ENCODE results near the gene PLB1.
A peak's percentile ranks its signal among the peaks of the same experiment; 100 is the strongest.

Gene PLB1

GRCh38 chr2:28469947-28470535 lies 25.8 kb upstream of the PLB1 start:
- H4K8ac ChIP-seq (ENCODE audit: low read depth, low read length) = no peak overlapping the region
- no peak overlapping the region for H2BK120ac ChIP-seq (ENCODE audit: low read depth, low read length)
- H3K4me3 ChIP-seq (ENCODE audit: low read length in 2 of 2) = no peak overlapping the region
- no peak overlapping the region for H3K14ac ChIP-seq (ENCODE audit: low read length)
- no peak overlapping the region for H2BK5ac ChIP-seq (ENCODE audit: low read length)
- H3K4me2 ChIP-seq (ENCODE audit: insufficient read depth, low read length, poor library complexity, severe bottlenecking) = no peak overlapping the region
- no peak overlapping the region for H2AK5ac ChIP-seq (ENCODE audit: low read depth, low read length)
- no peak overlapping the region for H2BK12ac ChIP-seq (ENCODE audit: low read length)
- H3K27ac ChIP-seq (replicated peaks; ENCODE audit: low read length) = no peak overlapping the region
- peaks cover 0 to 16% (median 0%) of the 10 kb centered on the region in 3 experiments for H3K27me3 ChIP-seq (ENCODE audit: control insufficient read depth in 3 of 3, insufficient read depth in 3 of 3, low read depth in 1 of 3, low read length in 3 of 3)
- no peak overlapping the region for H3K23ac ChIP-seq (ENCODE audit: low read depth, low read length, poor library complexity)
- no CpG with 5 or more reads among the region's 4 CpGs for WGBS, 2 donors (ENCODE audit: extremely low coverage in 2 of 2, insufficient read length in 2 of 2, insufficient replicate concordance in 1 of 2)
- no peak overlapping the region for H3K18ac ChIP-seq (ENCODE audit: low read length)
- H3K9ac ChIP-seq (ENCODE audit: low read depth, low read length, poor library complexity) = no peak overlapping the region
- no peak overlapping the region for H2BK15ac ChIP-seq (ENCODE audit: low read length)
- no peak overlapping the region for H3K4ac ChIP-seq (ENCODE audit: low read length)
- H3K36me3 ChIP-seq (replicated peaks in 1 of 2; ENCODE audit: control insufficient read depth in 2 of 2, insufficient read depth in 2 of 2, low read length in 2 of 2) = no peaks in the 10 kb centered on the region
- no peaks in the 10 kb centered on the region for H3K79me1 ChIP-seq (ENCODE audit: low read depth, low read length)
- H3K9me3 ChIP-seq (replicated peaks in 1 of 2; ENCODE audit: control insufficient read depth in 2 of 2, insufficient read depth in 1 of 2, low read depth in 1 of 2, low read length in 2 of 2) = peaks cover 0 to 2% of the 10 kb centered on the region in 2 donors
- H3K4me1 ChIP-seq (ENCODE audit: control insufficient read depth in 2 of 2, insufficient read depth in 1 of 2, low read depth in 1 of 2, low read length in 2 of 2) = no peaks in the 10 kb centered on the region
- no peak overlapping the region for H2AFZ ChIP-seq (ENCODE audit: low read length)
- DNase-seq (ENCODE audit: low spot score) = no peak
- H4K91ac ChIP-seq (ENCODE audit: low read depth, low read length, poor library complexity) = no peak overlapping the region

GRCh38 chr2:28470759-28471158 lies 25.1 kb upstream of the PLB1 start:
- Histone ChIP-seq H3K9ac (ENCODE audit: low read depth, low read length, poor library complexity) (no peak overlapping the region), H3K36me3 (replicated peaks in 1 of 2; ENCODE audit: control insufficient read depth in 2 of 2, insufficient read depth in 2 of 2, low read length in 2 of 2) (no peaks in the 10 kb centered on the region), H3K4me1 (ENCODE audit: control insufficient read depth in 2 of 2, insufficient read depth in 1 of 2, low read depth in 1 of 2, low read length in 2 of 2) (no peaks in the 10 kb centered on the region), H3K27me3 (ENCODE audit: control insufficient read depth in 3 of 3, insufficient read depth in 3 of 3, low read depth in 1 of 3, low read length in 3 of 3) (peaks cover 0 to 16% (median 0%) of the 10 kb centered on the region in 3 experiments), H2BK15ac (ENCODE audit: low read length) (no peak overlapping the region), H3K4ac (ENCODE audit: low read length) (no peak overlapping the region), H3K4me2 (ENCODE audit: insufficient read depth, low read length, poor library complexity, severe bottlenecking) (no peak overlapping the region), H2AK5ac (ENCODE audit: low read depth, low read length) (no peak overlapping the region), H2AFZ (ENCODE audit: low read length) (no peak overlapping the region), H2BK12ac (ENCODE audit: low read length) (no peak overlapping the region), H3K79me1 (ENCODE audit: low read depth, low read length) (no peaks in the 10 kb centered on the region), H3K27ac (replicated peaks; ENCODE audit: low read length) (no peak overlapping the region), H3K9me3 (replicated peaks in 1 of 2; ENCODE audit: control insufficient read depth in 2 of 2, insufficient read depth in 1 of 2, low read depth in 1 of 2, low read length in 2 of 2) (peaks cover 0 to 2% of the 10 kb centered on the region in 2 donors), H4K8ac (ENCODE audit: low read depth, low read length) (no peak overlapping the region), H4K91ac (ENCODE audit: low read depth, low read length, poor library complexity) (no peak overlapping the region), H3K4me3 (ENCODE audit: low read length in 2 of 2) (no peak overlapping the region), H3K23ac (ENCODE audit: low read depth, low read length, poor library complexity) (no peak overlapping the region), H2BK5ac (ENCODE audit: low read length) (no peak overlapping the region), H3K18ac (ENCODE audit: low read length) (no peak overlapping the region), H2BK120ac (ENCODE audit: low read depth, low read length) (no peak overlapping the region), H3K14ac (ENCODE audit: low read length) (no peak overlapping the region)
- DNase-seq (ENCODE audit: low spot score) = no peak
- WGBS, 2 donors (ENCODE audit: extremely low coverage in 2 of 2, insufficient read length in 2 of 2, insufficient replicate concordance in 1 of 2) = no CpG with 5 or more reads among the region's 4 CpGs

- H3K4ac ChIP-seq (ENCODE audit: low read length) = no peak overlapping the region
Measured at GRCh38 chr2:28471214-28471613, 24.6 kb upstream of the PLB1 start.

GRCh38 chr2:28471701-28472236 lies 24.1 kb upstream of the PLB1 start:
- Histone ChIP-seq H2BK15ac (ENCODE audit: low read length) (no peak overlapping the region), H3K79me1 (ENCODE audit: low read depth, low read length) (no peaks in the 10 kb centered on the region), H4K91ac (ENCODE audit: low read depth, low read length, poor library complexity) (no peak overlapping the region), H3K27me3 (ENCODE audit: control insufficient read depth in 3 of 3, insufficient read depth in 3 of 3, low read depth in 1 of 3, low read length in 3 of 3) (peaks cover 0 to 16% (median 0%) of the 10 kb centered on the region in 3 experiments), H3K27ac (replicated peaks; ENCODE audit: low read length) (no peak overlapping the region), H3K4me1 (ENCODE audit: control insufficient read depth in 2 of 2, insufficient read depth in 1 of 2, low read depth in 1 of 2, low read length in 2 of 2) (no peaks in the 10 kb centered on the region), H2BK120ac (ENCODE audit: low read depth, low read length) (no peak overlapping the region), H3K4me3 (ENCODE audit: low read length in 2 of 2) (peak overlapping the region in 1 of 2 donors; percentile 22), H2BK5ac (ENCODE audit: low read length) (no peak overlapping the region), H4K8ac (ENCODE audit: low read depth, low read length) (no peak overlapping the region), H3K14ac (ENCODE audit: low read length) (no peak overlapping the region), H2AFZ (ENCODE audit: low read length) (no peak overlapping the region), H3K36me3 (replicated peaks in 1 of 2; ENCODE audit: control insufficient read depth in 2 of 2, insufficient read depth in 2 of 2, low read length in 2 of 2) (no peaks in the 10 kb centered on the region), H3K9ac (ENCODE audit: low read depth, low read length, poor library complexity) (no peak overlapping the region), H3K4me2 (ENCODE audit: insufficient read depth, low read length, poor library complexity, severe bottlenecking) (no peak overlapping the region), H2AK5ac (ENCODE audit: low read depth, low read length) (no peak overlapping the region), H3K23ac (ENCODE audit: low read depth, low read length, poor library complexity) (no peak overlapping the region), H3K18ac (ENCODE audit: low read length) (no peak overlapping the region), H3K4ac (ENCODE audit: low read length) (no peak overlapping the region), H3K9me3 (replicated peaks in 1 of 2; ENCODE audit: control insufficient read depth in 2 of 2, insufficient read depth in 1 of 2, low read depth in 1 of 2, low read length in 2 of 2) (peaks cover 0 to 2% of the 10 kb centered on the region in 2 donors), H2BK12ac (ENCODE audit: low read length) (no peak overlapping the region)
- no peak for DNase-seq (ENCODE audit: low spot score)
- WGBS, 2 donors (ENCODE audit: extremely low coverage in 2 of 2, insufficient read length in 2 of 2, insufficient replicate concordance in 1 of 2) = no CpG with 5 or more reads among the region's 4 CpGs

More at GRCh38 chr2:28471214-28471613, 24.6 kb upstream of the PLB1 start:
- H2BK12ac ChIP-seq (ENCODE audit: low read length) = no peak overlapping the region
- no peak overlapping the region for H2AFZ ChIP-seq (ENCODE audit: low read length)
- no peaks in the 10 kb centered on the region for H3K36me3 ChIP-seq (replicated peaks in 1 of 2; ENCODE audit: control insufficient read depth in 2 of 2, insufficient read depth in 2 of 2, low read length in 2 of 2)
- no peak for DNase-seq (ENCODE audit: low spot score)
- no peak overlapping the region for H3K14ac ChIP-seq (ENCODE audit: low read length)
- H3K4me3 ChIP-seq (ENCODE audit: low read length in 2 of 2) = no peak overlapping the region
- no peak overlapping the region for H2AK5ac ChIP-seq (ENCODE audit: low read depth, low read length)
- H3K9me3 ChIP-seq (replicated peaks in 1 of 2; ENCODE audit: control insufficient read depth in 2 of 2, insufficient read depth in 1 of 2, low read depth in 1 of 2, low read length in 2 of 2) = peaks cover 0 to 2% of the 10 kb centered on the region in 2 donors
- no peak overlapping the region for H4K8ac ChIP-seq (ENCODE audit: low read depth, low read length)
- H3K79me1 ChIP-seq (ENCODE audit: low read depth, low read length) = no peaks in the 10 kb centered on the region
- no peak overlapping the region for H3K27ac ChIP-seq (replicated peaks; ENCODE audit: low read length)
- H2BK5ac ChIP-seq (ENCODE audit: low read length) = no peak overlapping the region
- H3K27me3 ChIP-seq (ENCODE audit: control insufficient read depth in 3 of 3, insufficient read depth in 3 of 3, low read depth in 1 of 3, low read length in 3 of 3) = peaks cover 0 to 16% (median 0%) of the 10 kb centered on the region in 3 experiments
- no peaks in the 10 kb centered on the region for H3K4me1 ChIP-seq (ENCODE audit: control insufficient read depth in 2 of 2, insufficient read depth in 1 of 2, low read depth in 1 of 2, low read length in 2 of 2)
- no peak overlapping the region for H3K23ac ChIP-seq (ENCODE audit: low read depth, low read length, poor library complexity)
- H3K18ac ChIP-seq (ENCODE audit: low read length) = no peak overlapping the region
- H4K91ac ChIP-seq (ENCODE audit: low read depth, low read length, poor library complexity) = no peak overlapping the region
- no peak overlapping the region for H2BK15ac ChIP-seq (ENCODE audit: low read length)
- H2BK120ac ChIP-seq (ENCODE audit: low read depth, low read length) = no peak overlapping the region
- no CpG with 5 or more reads among the region's 5 CpGs for whole genome bisulfite sequencing, 2 donors (ENCODE audit: extremely low coverage in 2 of 2, insufficient read length in 2 of 2, insufficient replicate concordance in 1 of 2)
- no peak overlapping the region for H3K9ac ChIP-seq (ENCODE audit: low read depth, low read length, poor library complexity)
- no peak overlapping the region for H3K4me2 ChIP-seq (ENCODE audit: insufficient read depth, low read length, poor library complexity, severe bottlenecking)
